Adrenal gland (tissue), 5 donors: ENCODE results near the gene TYK2.
"Not testable (repeated sequence)": the region's sequence is repeated elsewhere in the genome, so short reads cannot be mapped to it uniquely, and the experiment has no call there.

Source experiments
- CTCF ChIP-seq, 6 experiments: fragments of 450-650 bp in 4 of 6; fragments of 200-600 bp in 2 of 6; sonication (generic) in 1 of 6; IDR thresholded peaks; 1 replicate in 5 of 6; 2 replicates in 1 of 6; pipeline versions ENCODE4 v1.5.1 to v1.8.0; 2016 to 2021; ENCODE audit warnings: antibody characterized with exemption in 6 of 6, mild to moderate bottlenecking in 2 of 6, moderate library complexity in 1 of 6
- POLR2A ChIP-seq, 2 donors: fragments of 450-650 bp; IDR thresholded peaks; one replicate each; pipeline ENCODE4 v1.6.1; 2017; ENCODE audit warnings: antibody characterized with exemption in 2 of 2, mild to moderate bottlenecking in 2 of 2, moderate library complexity in 1 of 2
- donor health status: DM: no; HTN: no; CAD: no.

DNA sequence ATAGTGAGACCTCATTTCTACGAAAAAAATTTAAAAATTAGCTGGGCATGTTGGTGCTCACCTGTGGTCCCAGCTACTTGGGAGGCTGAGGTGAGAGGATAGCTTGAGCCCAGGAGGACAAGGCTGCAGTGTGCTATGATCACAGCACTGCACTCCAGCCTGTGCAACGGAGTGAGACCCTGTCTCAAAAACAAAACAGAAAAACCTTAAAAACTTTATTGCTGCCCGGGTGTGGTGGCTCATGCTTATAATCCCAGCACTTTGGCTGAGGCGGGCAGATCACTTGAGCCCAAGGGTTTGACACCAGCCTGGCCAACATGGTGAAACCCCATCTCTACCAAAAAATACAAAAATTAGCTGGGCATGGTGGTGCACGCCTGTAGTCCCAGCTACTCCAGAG is 30.9 kb upstream of the TYK2 start:
- not testable (repeated sequence) for TF ChIP-seq CTCF, POLR2A (IDR thresholded peaks at IDR 0.05)
